Esophagus squamous epithelium (tissue), 4 donors: ENCODE data around the gene LRRC8E.

ENCODE experiments used
- CTCF ChIP-seq, 6 experiments: fragments of 450-650 bp in 4 of 6; fragments of 200-600 bp in 2 of 6; sonication (generic) in 2 of 6; IDR thresholded peaks; one replicate each; pipeline ENCODE4 v1.5.1; 2016 to 2019; ENCODE audit warnings: antibody characterized with exemption in 6 of 6, mild to moderate bottlenecking in 4 of 6, moderate library complexity in 4 of 6
- POLR2A ChIP-seq, 4 donors: fragments of 450-650 bp; IDR thresholded peaks; one replicate each; pipeline ENCODE4 v1.6.1; 2017; ENCODE audit warnings: antibody characterized with exemption in 4 of 4, mild to moderate bottlenecking in 4 of 4, moderate library complexity in 3 of 4

- TF ChIP-seq POLR2A (IDR thresholded peaks at IDR 0.05) (peak in 2 of 4 donors; percentile 38 to 63), CTCF (IDR thresholded peaks at IDR 0.05) (peak in 1 of 6 experiments; percentile 18)
Measured at GRCh38 chr19:7919610-7920518, 31.6 kb downstream of the LRRC8E start, which contains the start of gene SNAPC2.
